Cardiac fibroblast (primary cell): Measurements from ENCODE around the gene STARD7.

Experiments used
- DNase-seq, 2 donors: peaks; one replicate each; pipeline versions ENCODE4 v3.0.0 to v3.0.0-alpha.2; 2010; ENCODE audit warnings: low read depth in 2 of 2
- H3K4me3 ChIP-seq, 2 donors: replicated peaks in 1 of 2; 1 replicate in 1 of 2; 2 replicates in 1 of 2; pipeline ENCODE4 v1.5.1; 2011; ENCODE audit warnings: low read depth in 2 of 2, low read length in 2 of 2, mild to moderate bottlenecking in 2 of 2, moderate library complexity in 1 of 2
- TF ChIP-seq, protein P1 (sequence below): IDR thresholded peaks from one replicate; pipeline ENCODE4 v1.5.1; 2011; ENCODE audit warnings: low read depth, mild to moderate bottlenecking, low read length, inconsistent platforms

The STARD7 gene

GRCh38 chr2:96153291-96153713, 55.3 kb downstream of the STARD7 start:
- TF ChIP-seq, protein P1, sequence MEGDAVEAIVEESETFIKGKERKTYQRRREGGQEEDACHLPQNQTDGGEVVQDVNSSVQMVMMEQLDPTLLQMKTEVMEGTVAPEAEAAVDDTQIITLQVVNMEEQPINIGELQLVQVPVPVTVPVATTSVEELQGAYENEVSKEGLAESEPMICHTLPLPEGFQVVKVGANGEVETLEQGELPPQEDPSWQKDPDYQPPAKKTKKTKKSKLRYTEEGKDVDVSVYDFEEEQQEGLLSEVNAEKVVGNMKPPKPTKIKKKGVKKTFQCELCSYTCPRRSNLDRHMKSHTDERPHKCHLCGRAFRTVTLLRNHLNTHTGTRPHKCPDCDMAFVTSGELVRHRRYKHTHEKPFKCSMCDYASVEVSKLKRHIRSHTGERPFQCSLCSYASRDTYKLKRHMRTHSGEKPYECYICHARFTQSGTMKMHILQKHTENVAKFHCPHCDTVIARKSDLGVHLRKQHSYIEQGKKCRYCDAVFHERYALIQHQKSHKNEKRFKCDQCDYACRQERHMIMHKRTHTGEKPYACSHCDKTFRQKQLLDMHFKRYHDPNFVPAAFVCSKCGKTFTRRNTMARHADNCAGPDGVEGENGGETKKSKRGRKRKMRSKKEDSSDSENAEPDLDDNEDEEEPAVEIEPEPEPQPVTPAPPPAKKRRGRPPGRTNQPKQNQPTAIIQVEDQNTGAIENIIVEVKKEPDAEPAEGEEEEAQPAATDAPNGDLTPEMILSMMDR: no peak
- no peak for DNase-seq
- H3K4me3 ChIP-seq: no peak overlapping the region

GRCh38 chr2:96152304-96153161, 56.1 kb downstream of the STARD7 start:
- H3K4me3 ChIP-seq: no peak overlapping the region
- DNase-seq: no peak
- TF ChIP-seq, protein P1: no peak

DNA sequence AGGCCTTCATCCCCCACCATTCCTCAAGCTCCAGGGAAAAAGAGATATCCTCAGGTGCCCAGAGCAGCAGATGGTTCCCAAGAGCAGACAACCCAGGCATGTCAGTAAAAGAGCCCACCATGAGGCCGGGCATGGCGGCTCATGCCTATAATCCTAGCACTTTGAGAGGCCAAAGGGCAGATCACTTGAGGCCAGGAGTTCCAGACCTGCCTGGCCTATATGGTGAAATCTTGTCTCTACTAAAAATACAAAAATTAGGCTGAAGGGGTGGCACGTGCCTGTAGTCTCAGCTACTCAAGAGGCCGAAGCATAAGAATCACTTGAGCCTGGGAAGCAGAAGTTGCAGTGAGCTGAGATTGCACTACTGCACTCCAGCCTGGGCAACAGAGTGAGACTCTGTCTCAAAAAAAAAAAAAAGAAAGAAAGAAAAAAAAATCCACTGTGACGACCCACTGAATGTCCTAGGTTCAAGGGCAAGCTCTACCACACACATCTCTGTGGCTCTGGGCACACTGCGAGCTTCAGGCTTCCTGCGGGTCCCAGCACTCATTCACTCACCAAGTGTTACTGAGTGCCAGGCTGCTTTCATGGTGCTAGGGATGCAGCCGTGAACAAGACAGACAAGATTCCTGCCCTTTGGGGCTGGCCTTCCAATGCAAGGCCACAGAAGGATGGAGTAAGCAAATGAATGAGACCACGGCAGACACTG, 56.9 kb downstream of the STARD7 start:
- DNase-seq: no peak
- no peak overlapping the region for H3K4me3 ChIP-seq
- TF ChIP-seq, protein P1: no peak

GRCh38 chr2:96150791-96151594, 57.6 kb downstream of the STARD7 start:
- no peak for DNase-seq
- TF ChIP-seq, protein P1: no peak
- H3K4me3 ChIP-seq: no peak overlapping the region

DNA sequence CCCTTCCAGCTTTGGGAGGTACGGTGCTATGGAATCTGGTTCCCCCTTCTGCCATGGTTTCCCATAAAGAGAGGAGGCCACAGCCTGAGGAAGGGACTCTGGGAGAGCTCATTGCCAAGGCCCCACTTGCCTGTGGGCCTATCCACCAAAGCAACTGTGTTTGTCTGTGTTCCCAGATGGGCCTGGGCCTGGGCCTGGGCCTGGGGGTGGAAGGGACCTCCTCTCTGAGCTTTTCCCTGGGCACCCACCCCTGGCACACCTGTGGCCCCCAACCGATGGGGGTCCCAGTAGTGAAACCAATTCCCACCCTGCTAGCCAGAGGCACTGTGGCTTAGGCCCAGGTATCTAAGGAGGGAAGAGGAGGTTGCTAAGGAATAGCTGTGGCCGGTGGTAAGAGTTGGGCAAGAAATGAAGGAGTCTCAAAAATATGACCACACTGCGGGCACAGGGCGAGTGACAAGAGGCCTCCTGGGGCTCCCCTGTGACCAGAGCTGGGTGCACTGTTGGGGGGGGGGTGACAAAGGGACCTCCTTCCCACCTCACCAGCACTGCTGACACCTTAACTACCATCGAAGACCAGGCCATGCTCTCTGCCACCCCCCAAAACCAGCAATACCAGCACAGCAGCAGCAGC, 58.5 kb downstream of the STARD7 start:
- TF ChIP-seq, protein P1: no peak
- DNase-seq: no peak
- no peak overlapping the region for H3K4me3 ChIP-seq
